Karpas-422 (cell line): Measurements from ENCODE around the gene SRRM3. TPM values are rescaled to one million over a fixed set of nuclear protein-coding genes. Genes with fewer than 3 reads are reported as not detected.
"Not testable (repeated sequence)": the region's sequence is repeated elsewhere in the genome, so short reads cannot be mapped to it uniquely, and the experiment has no call there.

ENCODE experiments used
- DNase-seq: peaks from one replicate; pipeline ENCODE4 v3.0.0-alpha.2; 2015
- H2AFZ ChIP-seq: fragments of 200-600 bp; sonication (generic); 2 replicates; pipeline ENCODE4 v1.6.1; 2014; ENCODE audit warnings: antibody characterized with exemption, low read length, mixed read lengths
- H3K27ac ChIP-seq: fragments of 200-600 bp; sonication (generic); 2 replicates; pipeline ENCODE4 v1.5.1; 2014; ENCODE audit warnings: mild to moderate bottlenecking, low read length, moderate library complexity
- H3K27me3 ChIP-seq: fragments of 200-600 bp; sonication (generic); 2 replicates; pipeline ENCODE4 v1.6.1; 2014; ENCODE audit warnings: low read length, mixed read lengths
- H3K36me3 ChIP-seq: fragments of 200-600 bp; sonication (generic); 2 replicates; pipeline ENCODE4 v1.6.1; 2014; ENCODE audit warnings: low read length, mixed read lengths; ENCODE audit not compliant: insufficient read depth
- H3K4me1 ChIP-seq: fragments of 200-600 bp; sonication (generic); 2 replicates; pipeline ENCODE4 v1.6.1; 2014; ENCODE audit warnings: mild to moderate bottlenecking, low read length, mixed read lengths
- H3K4me2 ChIP-seq: fragments of 200-600 bp; sonication (generic); 2 replicates; pipeline ENCODE4 v1.6.1; 2014; ENCODE audit warnings: low read length, low read depth, mild to moderate bottlenecking; ENCODE audit not compliant: poor library complexity, severe bottlenecking
- H3K4me3 ChIP-seq: fragments of 200-600 bp; sonication (generic); 2 replicates; pipeline ENCODE4 v1.5.1; 2014; ENCODE audit warnings: mild to moderate bottlenecking, antibody characterized with exemption, low read length, mixed read lengths
- H3K79me2 ChIP-seq: fragments of 200-600 bp; sonication (generic); 2 replicates; pipeline ENCODE4 v1.6.1; 2014; ENCODE audit warnings: mild to moderate bottlenecking, low read length, mixed read lengths
- H3K9ac ChIP-seq: fragments of 200-600 bp; sonication (generic); 2 replicates; pipeline ENCODE4 v1.6.0; 2014; ENCODE audit warnings: low read length
- H3K9me2 ChIP-seq: fragments of 200-600 bp; sonication (generic), shearing (Covaris generic); replicated peaks from 2 replicates; pipeline ENCODE4 v1.6.0; 2014; ENCODE audit warnings: mild to moderate bottlenecking, low read length, moderate library complexity; ENCODE audit not compliant: insufficient read depth
- H3K9me3 ChIP-seq: fragments of 300-700, 200-600 bp; sonication (generic); 2 replicates; pipeline ENCODE4 v1.6.1; 2014; ENCODE audit warnings: low read length, mixed read lengths
- H4K20me1 ChIP-seq: fragments of 200-600 bp; sonication (generic); 2 replicates; pipeline ENCODE4 v1.6.1; 2014; ENCODE audit warnings: mild to moderate bottlenecking, antibody characterized with exemption, low read length, low read depth; ENCODE audit not compliant: insufficient read depth
- total RNA-seq: library from RNA; depleted of rRNA; stranded (reverse); fragments of >200 nt; shearing (Covaris generic); gene quantifications from 2 replicates; pipeline ENCODE4 v1.2.3, GENCODE V29; 2014; ENCODE audit warnings: low replicate concordance

SRRM3 gene
- total RNA-seq, 1 experiment from 2014 or later, result not detected

DNA sequence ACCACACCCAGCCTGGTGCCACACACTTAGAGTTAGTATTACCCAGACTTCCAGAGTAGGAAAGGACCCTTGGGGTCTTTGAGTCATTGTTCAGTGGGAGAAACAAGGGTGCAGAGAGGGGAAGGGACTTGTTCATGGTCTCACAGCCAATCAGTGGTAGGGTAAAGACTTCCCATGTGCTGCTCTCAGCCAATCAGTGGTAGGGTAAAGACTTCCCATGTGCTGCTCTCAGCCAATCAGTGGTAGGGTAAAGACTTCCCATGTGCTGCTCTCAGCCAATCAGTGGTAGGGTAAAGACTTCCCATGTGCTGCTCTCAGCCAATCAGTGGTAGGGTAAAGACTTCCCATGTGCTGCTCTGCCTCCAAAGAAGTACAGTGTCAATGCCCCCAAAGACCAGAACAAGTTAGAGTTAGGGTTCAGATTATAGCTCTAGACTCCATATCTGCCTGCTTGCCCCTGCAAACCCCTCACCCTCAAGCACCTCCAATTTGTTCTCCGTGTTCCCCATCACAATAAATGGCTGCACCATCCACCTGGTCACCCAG, 25.3 kb downstream of the SRRM3 start:
- not testable (repeated sequence) for H3K4me3 ChIP-seq, H3K27me3 ChIP-seq, H3K4me1 ChIP-seq, H3K79me2 ChIP-seq, H3K27ac ChIP-seq, H3K9me3 ChIP-seq, H4K20me1 ChIP-seq, H3K9ac ChIP-seq, H3K4me2 ChIP-seq, H2AFZ ChIP-seq, H3K36me3 ChIP-seq, H3K9me2 ChIP-seq
- peak; percentile 40 for DNase-seq

DNA sequence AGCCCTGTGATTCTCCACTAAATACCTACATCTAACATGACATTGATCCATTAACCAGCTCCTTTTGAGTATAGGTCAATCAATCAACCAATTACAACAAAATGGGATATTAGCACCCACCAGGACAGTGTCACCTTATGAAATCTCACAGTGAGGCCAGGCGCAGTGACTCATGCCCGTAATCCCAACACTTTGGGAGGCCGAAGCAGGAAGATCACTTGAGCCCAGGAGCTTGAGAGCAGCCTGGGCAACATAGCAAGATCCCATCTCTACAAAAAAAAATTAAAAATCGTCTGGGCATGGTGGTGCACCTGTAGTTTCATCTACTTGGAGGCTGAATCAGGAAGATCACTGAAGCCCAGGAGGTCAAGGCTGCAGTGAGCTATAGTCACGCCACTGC, 28.5 kb downstream of the SRRM3 start:
- no peak for DNase-seq
- H3K79me2 ChIP-seq, result no peaks in the 10 kb centered on the region
- H3K27me3 ChIP-seq, result no peaks in the 10 kb centered on the region
- H3K9ac ChIP-seq, result no peak overlapping the region
- H4K20me1 ChIP-seq, result no peaks in the 10 kb centered on the region
- H3K9me2 ChIP-seq, result no peaks in the 10 kb centered on the region
- H3K4me1 ChIP-seq, result no peaks in the 10 kb centered on the region
- H3K9me3 ChIP-seq, result no peaks in the 10 kb centered on the region
- no peak overlapping the region for H3K4me2 ChIP-seq
- no peak overlapping the region for H2AFZ ChIP-seq
- no peak overlapping the region for H3K27ac ChIP-seq
- H3K4me3 ChIP-seq, result no peak overlapping the region
- H3K36me3 ChIP-seq, result no peaks in the 10 kb centered on the region

GRCh38 chr7:76231071-76231470, 29.4 kb downstream of the SRRM3 start:
- no peaks in the 10 kb centered on the region for H3K36me3 ChIP-seq
- H2AFZ ChIP-seq, result no peak overlapping the region
- no peaks in the 10 kb centered on the region for H3K9me2 ChIP-seq
- H3K27me3 ChIP-seq, result no peaks in the 10 kb centered on the region
- no peaks in the 10 kb centered on the region for H3K79me2 ChIP-seq
- no peak overlapping the region for H3K9ac ChIP-seq
- H3K4me2 ChIP-seq, result no peak overlapping the region
- H3K4me3 ChIP-seq, result no peak overlapping the region
- no peaks in the 10 kb centered on the region for H4K20me1 ChIP-seq
- H3K4me1 ChIP-seq, result no peaks in the 10 kb centered on the region
- DNase-seq, result peak; percentile 21
- no peaks in the 10 kb centered on the region for H3K9me3 ChIP-seq
- H3K27ac ChIP-seq, result no peak overlapping the region

DNA sequence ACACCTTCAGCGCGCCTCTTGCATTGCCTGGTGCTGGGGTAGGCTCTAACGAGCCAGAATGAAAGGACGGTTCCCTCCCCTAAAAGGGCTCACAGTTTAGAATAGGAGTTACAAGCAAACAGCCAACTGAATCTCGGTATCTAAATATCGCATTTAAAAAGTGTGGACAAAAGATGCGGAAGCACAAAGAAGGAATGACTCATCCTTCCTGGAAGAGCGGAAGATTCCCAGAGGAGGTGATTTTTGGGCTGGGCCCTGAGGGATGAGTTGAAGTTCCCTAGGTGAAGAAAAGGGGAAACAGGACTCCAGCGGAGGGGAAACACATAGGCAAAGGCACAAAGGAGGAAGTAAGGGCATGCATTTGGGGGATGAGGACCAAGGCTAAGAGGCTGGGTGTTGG, 29.9 kb downstream of the SRRM3 start:
- DNase-seq, result no peak
- H3K79me2 ChIP-seq, result no peaks in the 10 kb centered on the region
- H4K20me1 ChIP-seq, result no peaks in the 10 kb centered on the region
- H2AFZ ChIP-seq, result no peak overlapping the region
- H3K9me2 ChIP-seq, result no peaks in the 10 kb centered on the region
- H3K4me1 ChIP-seq, result no peaks in the 10 kb centered on the region
- no peak overlapping the region for H3K4me2 ChIP-seq
- H3K36me3 ChIP-seq, result no peaks in the 10 kb centered on the region
- no peak overlapping the region for H3K27ac ChIP-seq
- H3K9ac ChIP-seq, result no peak overlapping the region
- H3K4me3 ChIP-seq, result no peak overlapping the region
- no peaks in the 10 kb centered on the region for H3K9me3 ChIP-seq
- no peaks in the 10 kb centered on the region for H3K27me3 ChIP-seq

- no peak overlapping the region for H3K27ac ChIP-seq
- no peaks in the 10 kb centered on the region for H3K27me3 ChIP-seq
- no peaks in the 10 kb centered on the region for H3K36me3 ChIP-seq
Measured at GRCh38 chr7:76232698-76233097, 31.0 kb downstream of the SRRM3 start.

DNA sequence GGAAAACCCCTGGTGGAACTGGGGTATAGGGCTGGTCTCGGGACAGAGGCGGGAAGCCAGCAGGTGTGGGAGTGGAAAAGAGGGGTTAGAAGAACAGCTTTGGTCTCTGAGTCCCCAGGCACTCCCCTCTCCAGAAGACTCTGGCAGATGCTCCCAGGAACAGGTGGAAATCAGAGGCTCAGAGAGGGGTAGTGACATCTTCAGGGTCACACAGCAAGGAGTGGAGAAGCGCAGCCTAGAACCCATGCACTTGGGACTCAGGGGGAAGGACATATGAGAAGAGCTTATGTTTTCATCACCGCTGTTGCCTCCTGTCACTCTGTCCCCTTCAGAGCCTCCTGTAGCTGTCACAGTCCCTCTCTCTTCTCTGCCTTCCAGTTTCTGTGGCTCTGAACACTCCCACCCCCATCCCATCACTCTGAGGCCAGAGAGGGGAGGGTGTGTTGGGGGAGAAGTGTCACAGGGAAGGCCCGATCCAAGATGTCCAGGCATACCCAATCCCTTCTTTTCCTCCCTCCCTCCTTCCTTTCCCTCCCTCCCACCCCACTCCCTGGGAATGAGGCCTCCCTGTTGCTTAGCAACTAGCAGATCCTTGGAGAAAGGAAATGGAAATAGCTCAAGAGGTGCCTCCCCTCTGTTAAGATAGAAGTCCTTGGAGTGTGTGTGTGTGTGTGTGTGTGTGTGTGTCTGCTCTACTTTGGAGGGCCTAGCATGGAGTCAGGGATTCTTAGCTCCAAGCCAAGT, 32.0 kb downstream of the SRRM3 start:
- no peaks in the 10 kb centered on the region for H3K9me2 ChIP-seq

More at GRCh38 chr7:76232698-76233097, 31.0 kb downstream of the SRRM3 start:
- Histone ChIP-seq H3K79me2 (no peaks in the 10 kb centered on the region), H3K9me3 (no peaks in the 10 kb centered on the region), H2AFZ (no peak overlapping the region), H3K9ac (no peak overlapping the region), H4K20me1 (no peaks in the 10 kb centered on the region), H3K4me3 (no peak overlapping the region), H3K4me2 (no peak overlapping the region), H3K4me1 (no peaks in the 10 kb centered on the region), H3K9me2 (no peaks in the 10 kb centered on the region)
- peak; percentile 34 for DNase-seq

DNA sequence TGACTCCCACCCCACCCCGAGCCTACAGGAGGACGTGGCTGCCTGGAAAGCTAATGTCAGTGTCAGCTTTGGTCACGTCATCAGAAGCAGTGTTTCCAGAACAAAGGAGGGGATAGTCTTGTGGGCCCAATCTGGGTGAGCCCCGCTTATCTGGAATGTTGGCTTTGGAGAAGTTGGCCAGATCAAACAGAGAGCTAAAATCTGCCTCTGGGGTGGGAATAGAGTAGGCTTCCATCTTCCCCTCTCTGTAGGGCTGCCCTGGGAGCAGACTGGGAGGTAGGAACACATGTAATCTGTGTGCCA, 32.5 kb downstream of the SRRM3 start:
- no peak for DNase-seq
- Histone ChIP-seq H3K9ac (no peak overlapping the region), H3K27me3 (no peaks in the 10 kb centered on the region), H4K20me1 (no peaks in the 10 kb centered on the region), H3K4me1 (no peaks in the 10 kb centered on the region), H3K79me2 (no peaks in the 10 kb centered on the region), H3K27ac (no peak overlapping the region), H3K9me3 (no peaks in the 10 kb centered on the region), H2AFZ (no peak overlapping the region), H3K9me2 (no peaks in the 10 kb centered on the region), H3K4me2 (no peak overlapping the region), H3K4me3 (no peak overlapping the region), H3K36me3 (no peaks in the 10 kb centered on the region)

More for the DNA sequence above, 32.0 kb downstream of the SRRM3 start:
- Histone ChIP-seq H3K36me3 (no peaks in the 10 kb centered on the region), H3K79me2 (no peaks in the 10 kb centered on the region), H4K20me1 (no peaks in the 10 kb centered on the region), H3K27ac (no peak overlapping the region), H2AFZ (no peak overlapping the region), H3K27me3 (no peaks in the 10 kb centered on the region), H3K9ac (no peak overlapping the region), H3K4me3 (no peak overlapping the region), H3K4me2 (no peak overlapping the region), H3K9me3 (no peaks in the 10 kb centered on the region), H3K4me1 (no peaks in the 10 kb centered on the region)
- DNase-seq, result peak; percentile 36

GRCh38 chr7:76234931-76235441, 33.3 kb downstream of the SRRM3 start:
- no peak overlapping the region for H3K9ac ChIP-seq
- H3K9me2 ChIP-seq, result no peaks in the 10 kb centered on the region
- no peak overlapping the region for H3K4me2 ChIP-seq
- H3K9me3 ChIP-seq, result no peaks in the 10 kb centered on the region
- H3K36me3 ChIP-seq, result no peaks in the 10 kb centered on the region
- H2AFZ ChIP-seq, result no peak overlapping the region
- no peaks in the 10 kb centered on the region for H3K79me2 ChIP-seq
- no peak overlapping the region for H3K27ac ChIP-seq
- H3K4me3 ChIP-seq, result no peak overlapping the region
- DNase-seq, result peak; percentile 90
- no peaks in the 10 kb centered on the region for H3K4me1 ChIP-seq
- no peaks in the 10 kb centered on the region for H4K20me1 ChIP-seq
- H3K27me3 ChIP-seq, result no peaks in the 10 kb centered on the region
